Dermis microvascular lymphatic vessel endothelial cell (primary cell): ENCODE results near the gene SMYD3. TPM values are rescaled to one million over a fixed set of nuclear protein-coding genes. Genes with fewer than 3 reads are reported as not detected.
"Not testable (repeated sequence)": the region's sequence is repeated elsewhere in the genome, so short reads cannot be mapped to it uniquely, and the experiment has no call there.

Source experiments
- DNase-seq, 2 donors: peaks; one replicate each; pipeline versions ENCODE4 v3.0.0 to v3.0.0-alpha.2; 2010; ENCODE audit warnings: low read depth in 2 of 2
- total RNA-seq: library from RNA; depleted of rRNA; stranded (reverse); fragments of >200 nt; gene quantifications from 2 replicates; pipeline ENCODE4 v1.2.1, GENCODE V29; 2014

The SMYD3 gene
- total RNA-seq, 1 donor from 2014 or later, result 17.8 TPM

GRCh38 chr1:245963649-245964048 is 543.4 kb downstream of the SMYD3 start:
- DNase-seq, result no peak

GRCh38 chr1:245962453-245962852 is 544.6 kb downstream of the SMYD3 start:
- DNase-seq, result no peak

GRCh38 chr1:245961137-245961540 is 545.9 kb downstream of the SMYD3 start:
- DNase-seq, result no peak

GRCh38 chr1:245960171-245960570 is 546.9 kb downstream of the SMYD3 start:
- DNase-seq, result peak; percentile 44 to 65

- no peak for DNase-seq
These were observed 549.1 kb downstream of the SMYD3 start for GRCh38 chr1:245958016-245958415.

GRCh38 chr1:245957427-245957826 is 549.7 kb downstream of the SMYD3 start:
- DNase-seq, result peak in 1 of 2 donors; percentile 76

GRCh38 chr1:245956225-245956624 is 550.9 kb downstream of the SMYD3 start:
- DNase-seq, result peak; percentile 87 to 93

- peak in 1 of 2 donors; percentile 29 for DNase-seq
These were observed 553.0 kb downstream of the SMYD3 start for GRCh38 chr1:245953876-245954660.

- no peak for DNase-seq
These were observed 554.6 kb downstream of the SMYD3 start for GRCh38 chr1:245952383-245953026.

GRCh38 chr1:245948786-245949185 is 558.3 kb downstream of the SMYD3 start:
- DNase-seq, result no peak

- DNase-seq, result peak; percentile 35 to 51
These were observed 560.2 kb downstream of the SMYD3 start for GRCh38 chr1:245946905-245947304.

GRCh38 chr1:245945136-245945535 is 561.9 kb downstream of the SMYD3 start:
- DNase-seq, result not testable (repeated sequence)

GRCh38 chr1:245942856-245943255 is 564.2 kb downstream of the SMYD3 start:
- DNase-seq, result no peak

GRCh38 chr1:245941771-245942170 is 565.3 kb downstream of the SMYD3 start:
- peak in 1 of 2 donors; percentile 52 for DNase-seq

GRCh38 chr1:245939756-245940345 is 567.2 kb downstream of the SMYD3 start:
- no peak for DNase-seq

- no peak for DNase-seq
These were observed 569.0 kb downstream of the SMYD3 start for GRCh38 chr1:245938046-245938435.

GRCh38 chr1:245937316-245938045 is 569.6 kb downstream of the SMYD3 start:
- no peak for DNase-seq

- DNase-seq, result no peak
These were observed 572.7 kb downstream of the SMYD3 start for GRCh38 chr1:245934409-245934808.

GRCh38 chr1:245933431-245934045 is 573.5 kb downstream of the SMYD3 start:
- no peak for DNase-seq

- DNase-seq, result no peak
These were observed 574.6 kb downstream of the SMYD3 start for GRCh38 chr1:245932302-245932972.

GRCh38 chr1:245931450-245931849 is 575.6 kb downstream of the SMYD3 start:
- DNase-seq, result no peak
